NAMALWA (cell line): ENCODE data around the gene IHH.
A peak's percentile ranks its signal among the peaks of the same experiment; 100 is the strongest.

ENCODE experiments used
- DNase-seq: peaks from one replicate; pipeline ENCODE4 v3.0.0-alpha.2; 2015; ENCODE audit warnings: low spot score

IHH gene

GRCh38 chr2:219060821-219061791 is at the start of gene IHH:
Gene IHH (minus strand): TSS chr2:219060921. CDS start chr2:219060467, 454 bp downstream.
- no peak for DNase-seq

DNA sequence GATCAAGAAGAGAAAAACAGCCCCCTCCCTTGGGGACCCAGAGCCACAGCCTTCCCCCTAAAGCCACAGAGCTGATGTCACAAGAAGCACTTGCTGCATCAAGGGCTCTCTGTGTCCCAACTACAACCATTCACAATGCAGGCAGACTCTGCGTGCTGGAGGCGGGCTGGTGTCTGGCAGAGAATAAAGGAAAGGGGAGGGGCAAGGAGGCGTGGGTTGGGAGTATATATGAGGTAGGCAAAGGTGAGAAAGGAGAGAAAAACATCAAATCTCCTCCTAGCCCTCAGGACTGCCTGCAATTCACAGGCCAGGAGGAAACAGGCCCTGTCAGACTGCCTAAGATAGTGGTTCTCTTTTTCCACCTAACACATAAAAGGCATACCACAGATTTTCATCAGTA is 48.8 kb upstream of the IHH start:
- DNase-seq, result no peak

GRCh38 chr2:219107758-219108157 is 47.0 kb upstream of the IHH start:
- DNase-seq, result no peak

GRCh38 chr2:219106251-219106650 is 45.5 kb upstream of the IHH start:
- no peak for DNase-seq

GRCh38 chr2:219104107-219105035 is 43.6 kb upstream of the IHH start:
- DNase-seq, result peak; percentile 70

GRCh38 chr2:219099329-219099728 is 38.6 kb upstream of the IHH start:
- DNase-seq, result no peak

- DNase-seq, result no peak
These were observed 34.8 kb upstream of the IHH start for GRCh38 chr2:219095406-219095935.

DNA sequence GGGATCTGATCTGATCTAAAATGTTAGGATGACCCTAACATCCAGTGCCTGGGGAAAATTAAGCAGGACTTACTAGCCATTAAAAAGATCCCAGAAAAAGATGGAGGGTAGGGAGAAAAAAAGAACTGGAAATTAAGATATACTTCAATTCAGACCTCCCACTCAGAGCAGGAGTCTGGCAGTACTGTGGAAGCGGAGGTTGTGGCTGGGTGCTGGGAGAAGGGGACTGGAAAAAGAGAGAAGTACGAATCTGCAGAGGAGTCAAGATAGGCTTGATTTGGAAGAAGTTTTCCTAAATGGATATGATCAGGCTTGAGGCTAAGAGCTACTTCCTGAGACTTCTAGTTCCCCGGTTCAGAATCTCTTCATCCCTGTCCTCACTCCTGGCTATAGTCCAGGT is 33.5 kb upstream of the IHH start:
- DNase-seq, result no peak

DNA sequence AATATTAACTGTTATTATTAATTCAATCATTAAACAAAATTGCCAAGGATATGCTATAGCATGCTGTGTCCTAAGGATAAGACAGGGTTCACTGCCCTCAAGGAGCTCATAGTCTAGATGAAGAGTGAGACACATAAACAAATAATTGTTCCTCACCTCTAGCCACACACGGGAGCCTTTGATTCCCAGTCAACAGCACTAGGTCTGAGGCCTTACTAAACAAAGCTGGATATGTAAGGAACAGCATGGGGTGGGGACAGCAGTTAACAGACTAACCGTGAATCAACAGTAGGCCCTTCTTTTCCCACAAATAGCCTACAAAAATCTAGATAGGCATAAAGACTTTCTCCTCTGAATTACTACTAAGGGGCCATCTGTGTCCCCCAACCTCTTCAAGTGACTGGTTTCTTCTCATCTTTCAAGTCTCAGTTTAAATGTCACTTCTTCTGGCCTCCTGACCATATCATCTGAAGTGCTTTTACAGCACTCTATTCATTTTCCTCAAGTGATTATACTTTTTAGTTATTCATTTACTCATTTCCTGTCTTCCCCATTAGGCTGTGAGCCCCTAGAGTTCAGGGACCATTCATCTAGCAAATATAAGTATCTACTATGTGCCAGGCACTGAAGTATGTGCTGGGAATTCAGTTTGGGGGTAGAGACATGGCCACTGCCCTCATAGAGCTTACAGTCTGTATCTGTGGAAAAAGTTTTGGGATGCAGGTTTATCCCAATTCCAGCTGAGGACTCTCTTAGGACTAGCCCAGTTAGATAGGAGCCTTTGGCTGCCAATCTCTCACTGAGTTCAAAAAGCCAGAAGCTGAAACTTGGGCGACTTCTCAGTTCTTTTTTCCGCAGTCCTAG is 29.9 kb upstream of the IHH start:
- DNase-seq, result no peak

- DNase-seq, result no peak
These were observed 28.6 kb upstream of the IHH start for GRCh38 chr2:219089330-219089729.

DNA sequence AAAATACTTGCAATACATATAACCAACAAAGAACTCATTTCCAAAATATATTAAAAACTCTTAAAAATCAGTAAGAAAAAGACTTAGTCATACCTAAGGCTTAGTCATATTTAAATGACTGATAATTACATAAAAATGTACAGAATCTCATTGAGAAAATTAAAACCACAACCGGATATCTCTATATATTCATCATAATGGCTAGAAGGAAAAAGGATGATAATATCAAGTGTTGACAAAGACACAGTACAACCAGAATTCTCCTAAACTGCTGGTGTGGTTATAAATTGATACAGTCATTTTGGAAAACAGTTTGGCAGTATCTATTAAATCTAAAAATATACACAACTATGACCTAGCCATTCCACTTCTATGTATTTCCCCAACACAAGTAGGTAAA is 27.1 kb upstream of the IHH start:
- DNase-seq, result no peak

DNA sequence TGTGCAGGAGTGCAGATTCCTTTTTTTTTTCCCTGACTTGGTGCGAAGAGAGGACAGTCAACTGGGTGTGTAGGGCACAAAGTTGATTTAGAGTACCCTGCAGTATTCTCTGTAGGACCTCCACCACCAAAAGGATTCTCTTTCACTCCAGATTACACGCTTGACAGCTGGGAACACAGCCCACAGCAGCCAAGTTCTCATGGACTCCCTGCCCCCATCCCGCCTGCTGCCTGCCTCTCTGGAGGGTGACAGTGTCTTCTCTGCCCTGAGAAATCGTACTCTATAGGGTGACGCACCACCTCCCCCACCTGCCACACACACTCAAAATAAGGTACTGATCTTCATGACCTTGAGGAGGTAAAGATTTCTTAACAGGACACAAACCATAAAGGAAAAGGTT is 26.6 kb upstream of the IHH start:
- DNase-seq, result no peak

DNA sequence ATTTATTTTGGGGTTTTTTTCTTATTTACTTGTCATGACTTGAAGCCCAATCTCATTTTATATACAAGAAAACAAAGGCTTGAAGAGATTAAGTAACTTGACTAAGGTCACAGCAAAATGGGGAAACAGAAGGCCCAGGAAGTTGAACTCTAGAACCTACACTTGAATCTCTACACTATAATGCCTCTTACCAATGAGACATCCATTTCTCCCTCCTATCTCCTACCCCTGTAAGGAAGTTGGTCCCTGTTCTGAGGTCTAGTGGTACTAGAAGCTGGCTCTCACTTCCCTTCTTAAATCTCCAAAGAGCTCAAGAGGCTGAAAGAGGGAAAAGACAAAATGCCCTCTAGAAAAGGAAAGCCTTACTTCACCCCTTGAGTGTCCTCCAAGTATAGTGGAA is 25.5 kb upstream of the IHH start:
- DNase-seq, result no peak

DNA sequence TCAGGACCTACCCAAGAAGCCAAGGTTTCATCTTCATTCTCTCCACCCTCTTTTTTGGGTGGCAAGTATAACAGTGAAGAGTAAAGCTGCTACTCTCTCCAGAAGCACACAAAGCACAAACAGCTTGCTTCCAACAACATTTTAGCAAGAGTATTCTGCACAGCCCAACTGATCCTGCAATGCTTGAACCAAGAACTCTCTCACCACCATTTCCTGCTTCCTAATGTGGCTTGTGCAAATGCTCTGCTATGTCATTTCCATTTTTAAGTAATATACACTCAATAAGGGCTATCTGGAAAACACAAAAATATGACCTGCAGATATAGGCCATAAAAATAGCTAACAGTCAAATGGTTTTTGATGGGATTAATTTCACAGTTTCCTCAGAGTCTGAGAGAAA is 24.1 kb upstream of the IHH start:
- DNase-seq, result no peak

GRCh38 chr2:219082332-219082958 is 21.7 kb upstream of the IHH start:
- no peak for DNase-seq

GRCh38 chr2:219081701-219082331 is 21.1 kb upstream of the IHH start:
- peak; percentile 19 for DNase-seq

DNA sequence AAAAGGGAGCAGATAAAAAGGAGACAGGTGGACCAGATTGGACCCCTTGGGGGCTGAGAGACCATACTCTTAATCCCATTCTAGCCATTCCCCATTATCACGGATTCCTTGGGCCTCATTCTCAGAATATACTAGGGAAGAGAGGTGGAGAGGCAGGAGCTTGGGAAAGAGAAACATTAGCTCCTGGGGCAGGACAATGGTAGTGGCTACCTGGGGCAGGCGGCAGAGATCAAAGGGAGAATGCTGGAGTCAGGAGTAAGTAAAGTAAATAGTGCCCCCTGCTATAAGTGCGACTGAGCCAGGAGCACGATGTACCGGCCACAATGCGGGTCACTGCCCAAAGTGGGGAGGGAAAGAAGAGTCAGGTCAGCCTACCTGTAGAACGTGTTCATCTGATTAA is 20.4 kb upstream of the IHH start:
- no peak for DNase-seq

DNA sequence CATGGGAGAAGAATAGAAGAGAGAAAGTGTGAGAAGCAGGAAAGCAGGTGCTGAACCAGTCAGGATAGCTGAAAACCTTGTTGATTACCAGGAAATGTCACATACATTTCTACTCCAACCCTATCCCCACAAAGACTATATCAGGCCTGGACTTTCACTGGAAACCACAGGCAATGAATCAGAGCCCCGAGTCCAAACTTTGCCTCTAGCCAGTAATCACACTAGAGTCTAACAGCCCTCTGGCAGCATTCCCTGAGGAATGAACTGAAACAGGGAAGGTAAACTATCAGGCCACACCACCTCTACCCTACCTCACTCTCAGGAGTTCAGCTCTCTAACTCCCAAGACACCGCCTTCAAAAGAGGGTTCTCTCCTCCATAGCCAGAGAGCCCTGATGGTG is 18.7 kb upstream of the IHH start:
- no peak for DNase-seq

- DNase-seq, result no peak
These were observed 18.2 kb upstream of the IHH start for GRCh38 chr2:219078951-219079350.

GRCh38 chr2:219078126-219078525 is 17.4 kb upstream of the IHH start:
- no peak for DNase-seq

- DNase-seq, result no peak
These were observed 15.5 kb upstream of the IHH start for GRCh38 chr2:219076253-219076652.
